Right lobe of liver (tissue), 6 donors: ENCODE results near the gene BARD1. TPM values are rescaled to one million over a fixed set of nuclear protein-coding genes. Genes with fewer than 3 reads are reported as not detected.

Experiments
- ATAC-seq, 4 donors: fragments of 200-7000 bp; cut with Tn5 transposase; one replicate each; pipeline ENCODE4 v1.9.1; 2020; ENCODE audit warnings: mild to moderate bottlenecking in 4 of 4, moderate library complexity in 4 of 4
- DNase-seq, 3 donors: peaks; one replicate each; pipeline ENCODE4 v3.0.0-alpha.2; 2020
- H3K27ac ChIP-seq, 3 donors: fragments of 200-600 bp; one replicate each; pipeline ENCODE4 v1.8.0; 2022
- H3K27me3 ChIP-seq, 2 donors: fragments of 200-600 bp; one replicate each; pipeline ENCODE4 v1.8.0; 2022
- H3K36me3 ChIP-seq, 4 donors: fragments of 200-600 bp; sonication (generic) in 1 of 4; one replicate each; pipeline versions ENCODE4 v1.5.1 to v1.8.0; 2017 to 2022; ENCODE audit warnings: control low read depth in 1 of 4
- H3K4me1 ChIP-seq, 4 donors: fragments of 200-600 bp; sonication (generic) in 1 of 4; one replicate each; pipeline versions ENCODE4 v1.5.1 to v1.8.0; 2017 to 2022; ENCODE audit warnings: control low read depth in 1 of 4
- H3K4me3 ChIP-seq, 3 donors: fragments of 200-600 bp; one replicate each; pipeline ENCODE4 v1.8.0; 2022
- H3K9me3 ChIP-seq, 4 donors: fragments of 200-600 bp; sonication (generic) in 1 of 4; one replicate each; pipeline versions ENCODE4 v1.5.1 to v1.8.0; 2017 to 2022; ENCODE audit warnings: control low read depth in 1 of 4
- POLR2A ChIP-seq: fragments of 450-650 bp; IDR thresholded peaks from one replicate; pipeline ENCODE4 v1.6.1; 2017; ENCODE audit warnings: antibody characterized with exemption, mild to moderate bottlenecking
- WGBS: methylation state at CpG from one replicate; pipeline ENCODE4 v1.1.6; 2018; ENCODE audit warnings: low coverage, low lambda C conversion rate; ENCODE audit not compliant: insufficient coverage; ENCODE audit errors: missing lambda C conversion rate; 5-methylcytosine and 5-hydroxymethylcytosine counted together
- intact Hi-C, 2 donors: fragments of 100-400 bp; cut with DNase I; formaldehyde crosslinking; loops; one replicate each; pipeline versions ENCODE4 v1.11.2 to v1.14.1; 2022
- total RNA-seq, 6 experiments: library from RNA; depleted of rRNA in 2 of 6; stranded (reverse); fragments of >200 nt in 2 of 6; fragmentation: NEBNext Ultra II Directional in 3 of 6; extraction: Animal tissue kit (Norgen Biotek cat#: 25700) in 3 of 6; gene quantifications; one replicate each; pipeline versions ENCODE4 v1.1.0 to v1.2.4, GENCODE V29; 2016 to 2023
- TF ChIP-seq, protein P1 (sequence below), 4 donors: fragments of 200-600 bp in 3 of 4; fragments of 450-650 bp in 1 of 4; IDR thresholded peaks; one replicate each; pipeline versions ENCODE4 v1.5.1 to v1.8.0; 2016 to 2022; ENCODE audit warnings: antibody characterized with exemption in 4 of 4, mild to moderate bottlenecking in 2 of 4
- donor health status: DM: no; HTN: yes; CAD: no.
- donor health status: DM: no; HTN: no; CAD: no.
- donor health status: DM: no; HTN: no; CAD: no.
- donor health status: DM: no; HTN: yes; CAD: no.
- donor health status: DM: no; HTN: yes; CAD: no.

BARD1 gene
- total RNA-seq, 6 experiments from 2014 or later = 1.8 to 6.1 (median 2.2) TPM

DNA sequence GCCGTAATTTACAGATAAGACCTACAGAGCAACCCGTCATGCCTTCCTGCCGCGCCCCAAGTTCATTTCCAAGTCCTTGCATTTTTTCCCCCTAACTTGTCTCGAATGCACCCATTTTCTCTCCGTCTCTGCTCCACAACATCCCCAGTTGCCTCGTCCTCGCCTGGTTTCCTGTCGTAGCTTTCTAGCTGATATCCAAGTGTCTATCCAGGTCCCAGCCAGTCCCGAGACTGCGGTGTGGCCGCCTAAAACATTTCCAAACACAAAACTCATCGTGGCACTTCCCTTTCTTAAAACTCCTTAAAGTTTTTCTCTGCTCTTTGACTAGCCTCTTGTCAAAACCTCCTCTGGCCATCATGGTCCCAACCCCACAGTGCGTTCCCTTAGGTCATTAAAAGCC lies 1.2 kb upstream of the BARD1 start:
- Histone ChIP-seq H3K27me3 (no peaks in the 10 kb centered on the region), H3K27ac (no peak overlapping the region), H3K36me3 (no peaks in the 10 kb centered on the region), H3K4me1 (peaks cover 0 to 5% (median 0%) of the 10 kb centered on the region in 4 donors), H3K9me3 (no peaks in the 10 kb centered on the region), H3K4me3 (peak overlapping the region in 1 of 3 donors; percentile 55)
- 55% methylated on average over 13 of the region's 14 CpGs for WGBS
- intact Hi-C loops = no loop called here
- TF ChIP-seq, protein P1, sequence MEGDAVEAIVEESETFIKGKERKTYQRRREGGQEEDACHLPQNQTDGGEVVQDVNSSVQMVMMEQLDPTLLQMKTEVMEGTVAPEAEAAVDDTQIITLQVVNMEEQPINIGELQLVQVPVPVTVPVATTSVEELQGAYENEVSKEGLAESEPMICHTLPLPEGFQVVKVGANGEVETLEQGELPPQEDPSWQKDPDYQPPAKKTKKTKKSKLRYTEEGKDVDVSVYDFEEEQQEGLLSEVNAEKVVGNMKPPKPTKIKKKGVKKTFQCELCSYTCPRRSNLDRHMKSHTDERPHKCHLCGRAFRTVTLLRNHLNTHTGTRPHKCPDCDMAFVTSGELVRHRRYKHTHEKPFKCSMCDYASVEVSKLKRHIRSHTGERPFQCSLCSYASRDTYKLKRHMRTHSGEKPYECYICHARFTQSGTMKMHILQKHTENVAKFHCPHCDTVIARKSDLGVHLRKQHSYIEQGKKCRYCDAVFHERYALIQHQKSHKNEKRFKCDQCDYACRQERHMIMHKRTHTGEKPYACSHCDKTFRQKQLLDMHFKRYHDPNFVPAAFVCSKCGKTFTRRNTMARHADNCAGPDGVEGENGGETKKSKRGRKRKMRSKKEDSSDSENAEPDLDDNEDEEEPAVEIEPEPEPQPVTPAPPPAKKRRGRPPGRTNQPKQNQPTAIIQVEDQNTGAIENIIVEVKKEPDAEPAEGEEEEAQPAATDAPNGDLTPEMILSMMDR (IDR thresholded peaks at IDR 0.05) = no peak
- no peak for TF ChIP-seq POLR2A
- no peak for DNase-seq
- no peak for ATAC-seq

GRCh38 chr2:214809751-214810564 lies 475 bp upstream of the BARD1 start:
- intact Hi-C loops = no loop called here
- TF ChIP-seq POLR2A = peak; percentile 32
- TF ChIP-seq, protein P1 (IDR thresholded peaks at IDR 0.05) = no peak
- ATAC-seq (peak; percentile 93 to 97 (median 94)), DNase-seq (peak; percentile 100)
- Histone ChIP-seq H3K27ac (peak overlapping the region; percentile 48 to 70 (median 60)), H3K9me3 (no peaks in the 10 kb centered on the region), H3K27me3 (no peaks in the 10 kb centered on the region), H3K4me1 (peaks cover 0 to 5% (median 0%) of the 10 kb centered on the region in 4 donors), H3K4me3 (peak overlapping the region; percentile 75 to 86 (median 77)), H3K36me3 (no peaks in the 10 kb centered on the region)
- WGBS = 4% methylated on average over 16 of the region's 63 CpGs

DNA sequence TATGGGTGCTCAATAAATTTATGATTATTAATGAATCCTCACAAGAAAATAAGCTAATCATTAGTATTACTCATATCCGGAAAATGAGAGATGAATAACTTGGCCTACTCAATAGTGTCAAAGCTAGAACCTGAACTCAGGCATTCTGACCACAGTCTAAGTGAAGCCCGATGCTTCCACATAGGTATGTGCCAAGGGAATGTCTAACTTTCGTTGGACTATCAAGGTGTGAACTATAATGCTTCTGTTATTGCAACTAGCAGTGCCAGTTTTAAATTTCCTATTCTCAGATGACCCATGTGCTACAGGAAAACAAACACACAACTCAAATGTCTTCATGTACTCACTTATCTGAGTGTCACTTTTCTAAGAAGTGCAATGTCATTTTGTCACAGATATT lies 1.8 kb downstream of the BARD1 start:
- Histone ChIP-seq H3K27me3 (no peaks in the 10 kb centered on the region), H3K9me3 (no peaks in the 10 kb centered on the region), H3K4me1 (peaks cover 0 to 5% (median 0%) of the 10 kb centered on the region in 4 donors), H3K27ac (peak overlapping the region; percentile 10 to 91 (median 69)), H3K4me3 (peak overlapping the region; percentile 75 to 86 (median 77)), H3K36me3 (no peaks in the 10 kb centered on the region)
- ATAC-seq = no peak
- 15% methylated on average over 3 of the region's 3 CpGs for WGBS
- TF ChIP-seq, protein P1 (IDR thresholded peaks at IDR 0.05) = no peak
- no peak for TF ChIP-seq POLR2A
- no peak for DNase-seq
- intact Hi-C loops = no loop called here

GRCh38 chr2:214801768-214802397 lies 7.6 kb downstream of the BARD1 start:
- no peaks in the 10 kb centered on the region for H3K9me3 ChIP-seq
- no peak for DNase-seq
- H3K27me3 ChIP-seq = no peaks in the 10 kb centered on the region
- WGBS = 71% methylated on average over 2 of the region's 3 CpGs
- no peaks in the 10 kb centered on the region for H3K4me1 ChIP-seq
- intact Hi-C loops = no loop called here
- ATAC-seq = no peak
- H3K4me3 ChIP-seq = no peak overlapping the region
- no peak overlapping the region for H3K27ac ChIP-seq
- TF ChIP-seq, protein P1 (IDR thresholded peaks at IDR 0.05) = no peak
- no peak for TF ChIP-seq POLR2A
- no peaks in the 10 kb centered on the region for H3K36me3 ChIP-seq
